HK-2 (cell line): ENCODE data around the gene CENPP.

Source experiments
- DNase-seq: peaks from one replicate; pipeline ENCODE4 v3.0.0-alpha.2; 2018; ENCODE audit not compliant: unreplicated experiment

CENPP gene

GRCh38 chr9:92313624-92314012 lies 12.1 kb upstream of the CENPP start:
- no peak for DNase-seq

- no peak for DNase-seq
These were observed 10.3 kb upstream of the CENPP start for GRCh38 chr9:92315456-92315855.

GRCh38 chr9:92324431-92324830 lies 1.3 kb upstream of the CENPP start:
- no peak for DNase-seq

DNA sequence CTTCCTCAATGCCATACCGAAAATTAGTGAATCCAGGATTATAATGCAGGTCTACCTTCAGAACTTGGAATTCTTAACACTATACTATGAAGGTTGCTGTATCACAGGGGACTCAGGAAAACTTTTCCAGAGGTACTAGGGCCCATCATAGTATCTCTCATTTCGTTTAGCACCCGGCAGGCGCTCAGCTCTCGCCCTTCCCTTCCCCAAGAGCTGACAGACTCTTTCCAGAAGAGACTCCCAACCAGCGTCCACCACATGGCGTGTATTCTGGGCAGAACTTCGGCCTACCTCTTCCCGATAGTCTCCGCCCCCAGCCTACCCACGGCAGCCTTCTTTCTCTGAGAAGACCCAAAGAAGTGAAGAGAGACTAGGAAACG lies 874 bp upstream of the CENPP start:
- DNase-seq = no peak

DNA sequence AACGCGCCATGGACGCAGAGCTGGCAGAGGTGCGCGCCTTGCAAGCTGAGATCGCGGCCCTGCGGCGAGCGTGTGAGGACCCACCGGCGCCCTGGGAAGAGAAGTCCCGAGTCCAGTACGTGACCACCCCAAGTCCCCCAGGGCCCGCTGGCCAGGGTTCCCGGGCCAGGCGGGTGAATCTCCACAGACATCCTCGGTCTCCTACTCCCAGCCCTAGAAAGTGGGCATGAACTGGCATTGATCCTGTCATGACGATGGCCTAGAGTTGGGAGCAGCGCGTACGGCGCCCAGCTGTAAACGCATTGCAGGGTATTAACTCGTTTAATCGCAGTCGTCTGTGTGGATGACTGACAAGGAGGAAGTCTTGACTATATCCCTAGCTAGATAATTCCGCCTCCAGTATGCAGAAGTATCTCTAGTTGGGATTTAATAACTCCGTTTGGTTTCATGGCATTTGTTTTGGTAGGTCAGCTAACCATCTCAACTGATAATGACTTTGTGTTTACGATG lies 293 bp downstream of the CENPP start:
- DNase-seq = no peak

DNA sequence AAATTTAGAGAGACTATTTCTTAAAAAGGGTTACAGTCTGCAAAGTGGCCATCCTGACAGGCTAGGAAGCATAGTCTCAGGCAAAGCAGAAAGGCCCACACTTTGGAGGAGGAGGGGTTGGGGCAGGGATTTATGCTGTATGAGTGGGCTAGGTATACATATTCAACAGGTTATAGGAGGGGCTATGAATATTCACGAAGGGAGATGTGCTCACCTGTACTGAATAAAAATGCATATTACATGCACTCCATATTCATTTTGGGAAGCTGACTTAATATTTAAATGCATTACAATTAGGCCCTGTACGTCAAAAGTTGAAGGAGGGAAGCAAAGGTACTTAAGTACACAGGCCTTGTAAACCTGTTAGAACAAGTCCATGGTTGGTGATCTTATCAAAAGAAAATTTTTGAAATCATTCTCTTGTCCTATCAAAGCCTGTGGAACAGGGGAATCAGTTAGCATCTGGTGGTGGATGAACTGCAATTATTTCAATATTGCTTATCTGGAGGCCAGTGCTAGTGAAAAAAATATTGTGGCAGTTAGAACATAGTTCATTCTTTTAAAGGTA lies 1.6 kb downstream of the CENPP start:
- DNase-seq = no peak

GRCh38 chr9:92328225-92328624 lies 2.5 kb downstream of the CENPP start:
- DNase-seq = no peak

- no peak for DNase-seq
These were observed 7.0 kb downstream of the CENPP start for GRCh38 chr9:92332577-92333281.

- no peak for DNase-seq
These were observed 7.5 kb downstream of the CENPP start for GRCh38 chr9:92333282-92333634.

DNA sequence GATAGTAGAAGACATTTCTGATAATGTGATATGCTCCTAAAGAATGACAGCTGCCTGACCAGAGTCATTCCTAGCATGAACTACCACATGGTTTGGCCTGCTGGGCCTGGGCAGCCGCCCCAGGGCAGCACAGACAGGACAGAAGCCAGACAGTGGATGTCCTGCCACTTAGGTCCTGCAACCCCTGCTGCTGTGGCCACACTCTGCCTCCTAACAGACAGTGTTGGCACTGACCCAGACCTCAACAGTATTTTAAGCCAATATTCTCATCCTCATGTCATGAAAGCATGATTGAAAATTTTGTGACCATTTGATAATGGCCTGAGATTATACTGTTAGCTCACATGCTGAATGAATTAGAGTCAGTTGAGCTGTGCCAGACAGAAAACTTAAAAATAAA lies 15.8 kb downstream of the CENPP start:
- no peak for DNase-seq

DNA sequence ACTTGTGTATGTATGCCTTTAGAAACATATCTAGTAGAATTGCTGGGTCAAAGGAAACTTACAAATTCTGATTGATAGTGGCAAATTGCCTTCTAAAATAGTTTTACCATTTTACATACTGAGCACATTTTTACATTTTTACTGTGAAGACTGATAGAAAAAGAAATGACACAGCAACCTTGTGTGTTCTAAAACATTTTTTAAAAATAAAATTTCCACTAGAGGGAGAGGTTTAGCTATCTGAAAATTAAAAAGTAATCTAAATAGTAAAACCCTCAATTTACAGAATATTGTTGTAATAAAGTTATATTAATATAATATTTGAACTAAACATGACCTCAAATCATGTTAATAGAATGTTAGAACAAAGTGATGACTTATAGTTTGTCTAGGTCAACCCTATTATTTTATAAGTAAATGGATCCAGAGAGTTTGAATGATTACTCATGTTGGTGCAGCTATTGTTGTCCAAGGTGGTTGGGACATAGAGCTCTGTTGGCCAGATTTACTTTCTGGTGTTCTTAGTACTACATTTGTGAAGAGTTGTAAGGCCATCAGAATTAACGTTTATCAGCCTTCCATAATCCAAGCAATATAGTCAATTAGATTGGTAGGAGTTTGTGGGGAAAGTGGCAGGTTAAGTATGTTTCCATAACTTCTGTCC lies 17.2 kb downstream of the CENPP start:
- DNase-seq = no peak

DNA sequence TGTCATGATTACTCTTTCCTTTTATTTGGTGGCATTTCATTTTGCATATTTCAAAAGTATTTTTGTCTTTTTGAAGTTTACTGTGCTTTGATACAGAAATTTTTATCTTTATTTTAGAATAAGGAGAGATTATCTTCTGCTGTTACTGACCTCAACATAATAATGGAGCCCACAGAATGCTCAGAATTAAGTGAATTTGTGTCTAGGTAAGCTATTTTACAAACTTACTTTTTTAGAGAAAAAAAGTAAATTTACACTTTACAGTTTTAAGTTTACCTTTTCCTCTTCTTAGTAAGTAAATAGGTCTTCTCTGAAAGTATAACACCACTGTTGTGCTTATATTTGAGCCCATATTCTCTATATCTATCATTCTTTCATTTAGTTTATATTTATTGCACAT lies 19.8 kb downstream of the CENPP start:
- no peak for DNase-seq

DNA sequence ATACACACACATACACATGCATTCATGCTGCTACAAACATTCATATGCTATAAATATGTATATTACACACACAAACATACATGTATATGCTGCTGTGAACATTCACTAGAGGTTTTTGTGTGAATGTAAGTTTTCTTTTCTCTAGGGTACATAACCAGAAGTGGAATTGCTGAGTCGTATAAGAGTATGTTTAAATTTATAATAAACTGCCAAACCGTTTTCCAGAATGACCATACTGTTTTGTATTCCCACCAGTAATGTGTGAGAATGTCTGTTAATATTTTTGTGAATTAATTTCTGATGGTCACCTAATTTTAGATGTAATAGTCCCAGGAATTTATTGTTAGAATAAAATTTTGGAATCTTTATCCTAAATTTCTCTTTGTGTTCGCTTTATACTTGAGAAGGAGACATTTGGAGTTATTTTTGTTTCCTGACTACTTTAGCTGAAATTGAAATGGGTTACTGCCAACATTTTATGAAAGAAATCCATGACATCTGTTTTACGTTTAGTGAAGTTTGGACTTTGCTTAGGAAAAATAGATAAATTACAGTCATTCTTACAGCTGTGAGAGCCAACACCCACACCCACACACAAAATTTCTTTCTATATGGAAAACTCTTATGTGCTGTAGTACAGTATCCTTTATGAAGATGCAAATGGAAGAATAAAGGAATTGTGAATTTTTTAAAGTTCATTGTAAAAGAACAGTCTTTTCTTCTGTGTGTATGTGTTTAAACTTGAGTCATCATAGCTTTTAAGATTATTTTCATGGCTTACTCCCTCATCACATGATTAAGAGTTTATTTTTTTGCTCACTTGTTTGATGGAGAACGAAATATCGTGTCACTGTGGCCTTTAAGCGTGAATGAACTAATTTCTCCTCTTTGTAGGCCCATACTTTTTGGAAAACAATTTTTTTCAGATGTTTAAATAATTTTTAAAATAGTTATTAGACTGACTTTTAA lies 24.3 kb downstream of the CENPP start:
- DNase-seq = no peak

GRCh38 chr9:92350740-92351133 lies 25.0 kb downstream of the CENPP start:
- DNase-seq = no peak

- no peak for DNase-seq
These were observed 27.3 kb downstream of the CENPP start for GRCh38 chr9:92353051-92353450.

DNA sequence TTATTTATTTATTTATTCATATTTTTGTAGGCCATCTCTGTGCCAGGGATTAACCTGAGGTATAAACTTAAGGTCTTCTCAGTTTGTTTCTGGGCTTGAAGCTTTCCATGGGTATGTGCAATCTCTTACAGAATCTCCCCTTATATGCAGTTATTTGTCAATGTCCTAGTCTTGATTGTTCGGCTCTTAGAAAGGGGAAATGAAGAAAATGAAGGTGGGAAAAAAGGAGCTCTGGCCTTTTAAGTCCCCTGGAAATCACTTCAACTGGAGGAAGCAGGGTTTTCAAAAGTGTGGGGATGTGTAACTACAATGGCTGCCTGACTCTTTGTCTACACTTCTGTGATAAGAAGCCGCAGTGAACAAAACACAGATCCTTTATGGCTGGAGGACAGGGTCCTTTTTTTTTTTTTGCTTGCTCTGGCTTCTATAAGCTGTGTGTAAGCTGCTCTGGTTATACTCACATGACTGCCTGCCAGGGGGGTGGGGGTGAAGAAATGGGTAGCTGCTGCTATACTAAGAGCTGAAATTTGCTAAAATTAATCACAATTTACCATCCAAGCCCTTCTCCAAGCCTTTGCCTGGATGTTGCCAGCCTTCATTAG lies 33.7 kb downstream of the CENPP start:
- DNase-seq = no peak

DNA sequence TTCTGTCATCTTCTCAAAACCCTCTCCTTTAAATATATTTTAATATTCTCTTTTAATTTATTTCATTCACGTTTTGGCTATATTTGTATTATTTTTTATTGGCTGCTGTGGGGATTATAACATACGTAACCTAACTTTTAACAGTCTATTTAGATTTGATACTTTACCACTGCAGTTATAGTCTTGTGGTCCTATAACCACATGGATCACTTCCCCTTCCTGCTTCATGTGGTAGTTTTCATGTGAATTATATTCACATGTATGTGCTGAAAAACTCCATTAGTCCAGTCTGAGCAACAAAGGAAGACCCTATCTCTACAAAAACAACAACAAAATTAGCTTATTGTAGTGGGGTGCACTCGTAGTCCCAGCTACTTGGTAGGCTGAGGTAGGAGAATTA lies 34.3 kb downstream of the CENPP start:
- DNase-seq = no peak

- no peak for DNase-seq
These were observed 43.3 kb downstream of the CENPP start for GRCh38 chr9:92369075-92369474.

DNA sequence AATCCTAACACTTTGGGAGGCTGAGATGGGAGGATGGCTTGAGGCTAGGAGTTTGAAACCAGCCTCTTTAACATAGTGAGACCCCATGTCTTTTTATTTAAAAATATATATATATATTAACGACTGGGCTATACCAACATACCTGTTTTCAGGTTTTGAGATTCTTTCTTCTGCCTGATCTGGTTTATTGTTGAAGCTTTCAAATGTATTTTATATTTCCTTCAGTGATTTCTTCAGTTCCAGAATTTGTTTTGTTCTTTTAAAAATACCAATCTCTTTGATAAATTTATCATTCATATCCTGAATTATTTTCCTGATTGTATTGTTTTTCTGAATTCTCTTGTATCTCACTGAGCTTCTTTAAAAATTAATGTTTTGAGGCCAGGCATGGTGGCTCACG lies 47.4 kb downstream of the CENPP start:
- no peak for DNase-seq

GRCh38 chr9:92377876-92378275 lies 52.1 kb downstream of the CENPP start:
- no peak for DNase-seq

GRCh38 chr9:92378865-92379560 lies 53.3 kb downstream of the CENPP start:
- DNase-seq = no peak
